Lower lobe of right lung (tissue), 2 donors: Measurements from ENCODE around the gene KCNQ4. TPM values are rescaled to one million over a fixed set of nuclear protein-coding genes. Genes with fewer than 3 reads are reported as not detected.

ENCODE experiments used
- ATAC-seq, 2 donors: fragments of 200-7000 bp; cut with Tn5 transposase; one replicate each; pipeline ENCODE4 v1.9.1; 2020 to 2022; ENCODE audit warnings: mild to moderate bottlenecking in 2 of 2, moderate library complexity in 2 of 2
- DNase-seq: peaks from one replicate; pipeline ENCODE4 v3.0.0-alpha.2; 2020
- H3K27ac ChIP-seq: fragments of 200-600 bp; one replicate; pipeline ENCODE4 v1.8.0; 2022
- H3K27me3 ChIP-seq: fragments of 200-600 bp; one replicate; pipeline ENCODE4 v1.8.0; 2022; ENCODE audit warnings: low read depth
- H3K36me3 ChIP-seq: fragments of 200-600 bp; one replicate; pipeline ENCODE4 v1.8.0; 2022; ENCODE audit warnings: mild to moderate bottlenecking
- H3K4me1 ChIP-seq: fragments of 200-600 bp; one replicate; pipeline ENCODE4 v1.8.0; 2022
- H3K4me3 ChIP-seq: fragments of 200-600 bp; one replicate; pipeline ENCODE4 v1.8.0; 2022; ENCODE audit warnings: mild to moderate bottlenecking
- H3K9me3 ChIP-seq: fragments of 200-600 bp; one replicate; pipeline ENCODE4 v1.8.0; 2022
- intact Hi-C: fragments of 100-400 bp; cut with DNase I; formaldehyde crosslinking; loops from one replicate; pipeline ENCODE4 v1.11.0; 2022
- total RNA-seq: library from RNA; stranded (reverse); fragmentation: NEBNext Ultra II Directional; extraction: Animal tissue kit (Norgen Biotek cat#: 25700); gene quantifications from one replicate; pipeline ENCODE4 v1.2.1, GENCODE V29; 2021
- TF ChIP-seq, protein P1 (sequence below): fragments of 200-600 bp; IDR thresholded peaks from one replicate; pipeline ENCODE4 v1.8.0; 2022; ENCODE audit warnings: antibody characterized with exemption, mild to moderate bottlenecking
- donor health status: DM: no; HTN: yes; CAD: no; lungs with severe emphysema.

KCNQ4 gene
- total RNA-seq, 1 donor from 2014 or later: 0.89 TPM

DNA sequence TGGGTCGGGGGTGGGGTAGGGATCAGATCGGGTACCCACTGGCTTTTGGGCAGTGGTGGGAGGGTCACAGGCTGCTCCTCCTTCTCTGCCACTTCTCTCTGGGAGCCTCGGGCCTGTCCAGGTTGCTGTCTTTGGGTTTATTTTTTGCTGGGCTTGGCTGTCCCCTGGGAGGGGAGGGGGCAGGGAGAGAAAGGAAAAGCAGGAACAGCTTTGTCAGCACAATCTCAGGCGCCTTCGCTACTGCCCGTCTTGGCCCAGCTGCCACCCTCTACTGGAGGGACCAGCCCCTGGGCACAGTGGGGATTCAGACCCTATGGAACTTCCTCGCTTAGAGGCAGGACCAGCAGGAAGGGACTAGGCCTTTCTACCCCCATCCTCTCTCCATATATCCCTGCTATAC, 8.4 kb downstream of the KCNQ4 start:
- Histone ChIP-seq H3K36me3 (no peaks in the 10 kb centered on the region), H3K4me1 (no peaks in the 10 kb centered on the region), H3K4me3 (no peak overlapping the region), H3K27me3 (no peaks in the 10 kb centered on the region), H3K27ac (no peak overlapping the region), H3K9me3 (no peaks in the 10 kb centered on the region)
- ATAC-seq (no peak), DNase-seq (no peak)
- intact Hi-C loops: no loop called here
- TF ChIP-seq, protein P1, sequence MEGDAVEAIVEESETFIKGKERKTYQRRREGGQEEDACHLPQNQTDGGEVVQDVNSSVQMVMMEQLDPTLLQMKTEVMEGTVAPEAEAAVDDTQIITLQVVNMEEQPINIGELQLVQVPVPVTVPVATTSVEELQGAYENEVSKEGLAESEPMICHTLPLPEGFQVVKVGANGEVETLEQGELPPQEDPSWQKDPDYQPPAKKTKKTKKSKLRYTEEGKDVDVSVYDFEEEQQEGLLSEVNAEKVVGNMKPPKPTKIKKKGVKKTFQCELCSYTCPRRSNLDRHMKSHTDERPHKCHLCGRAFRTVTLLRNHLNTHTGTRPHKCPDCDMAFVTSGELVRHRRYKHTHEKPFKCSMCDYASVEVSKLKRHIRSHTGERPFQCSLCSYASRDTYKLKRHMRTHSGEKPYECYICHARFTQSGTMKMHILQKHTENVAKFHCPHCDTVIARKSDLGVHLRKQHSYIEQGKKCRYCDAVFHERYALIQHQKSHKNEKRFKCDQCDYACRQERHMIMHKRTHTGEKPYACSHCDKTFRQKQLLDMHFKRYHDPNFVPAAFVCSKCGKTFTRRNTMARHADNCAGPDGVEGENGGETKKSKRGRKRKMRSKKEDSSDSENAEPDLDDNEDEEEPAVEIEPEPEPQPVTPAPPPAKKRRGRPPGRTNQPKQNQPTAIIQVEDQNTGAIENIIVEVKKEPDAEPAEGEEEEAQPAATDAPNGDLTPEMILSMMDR: no peak

GRCh38 chr1:40793617-40794016, 10.0 kb downstream of the KCNQ4 start:
- H3K4me3 ChIP-seq: no peak overlapping the region
- no peak overlapping the region for H3K27ac ChIP-seq
- ATAC-seq (no peak), DNase-seq (no peak)
- TF ChIP-seq, protein P1: no peak
- no peaks in the 10 kb centered on the region for H3K4me1 ChIP-seq
- no peaks in the 10 kb centered on the region for H3K27me3 ChIP-seq
- no peaks in the 10 kb centered on the region for H3K9me3 ChIP-seq
- no peaks in the 10 kb centered on the region for H3K36me3 ChIP-seq
- intact Hi-C loops: no loop called here

DNA sequence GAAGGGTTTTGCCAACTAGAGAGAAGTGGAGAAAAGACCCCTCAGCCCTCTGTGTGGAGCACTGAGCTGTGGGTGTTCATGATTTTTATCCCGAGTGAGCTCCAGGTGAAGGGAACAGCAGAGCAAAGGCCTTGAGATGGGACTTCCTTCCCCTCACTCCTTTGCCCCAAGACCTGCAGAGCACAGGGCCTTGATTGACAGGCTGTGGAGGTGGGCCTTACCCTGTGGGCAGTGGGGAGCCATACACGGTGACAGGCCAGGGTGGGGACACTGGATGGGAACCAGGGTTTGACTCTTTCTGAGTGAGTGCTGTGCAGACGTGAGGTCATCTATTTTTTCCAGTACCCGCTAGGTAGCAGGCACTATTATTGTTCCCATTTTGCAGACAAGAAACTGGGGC, 10.5 kb downstream of the KCNQ4 start:
- no peak overlapping the region for H3K27ac ChIP-seq
- no peaks in the 10 kb centered on the region for H3K27me3 ChIP-seq
- intact Hi-C loops: no loop called here
- TF ChIP-seq, protein P1: no peak
- H3K9me3 ChIP-seq: no peaks in the 10 kb centered on the region
- peaks cover 4% of the 10 kb centered on the region for H3K4me1 ChIP-seq
- H3K4me3 ChIP-seq: no peak overlapping the region
- no peaks in the 10 kb centered on the region for H3K36me3 ChIP-seq
- ATAC-seq: no peak
- no peak for DNase-seq

DNA sequence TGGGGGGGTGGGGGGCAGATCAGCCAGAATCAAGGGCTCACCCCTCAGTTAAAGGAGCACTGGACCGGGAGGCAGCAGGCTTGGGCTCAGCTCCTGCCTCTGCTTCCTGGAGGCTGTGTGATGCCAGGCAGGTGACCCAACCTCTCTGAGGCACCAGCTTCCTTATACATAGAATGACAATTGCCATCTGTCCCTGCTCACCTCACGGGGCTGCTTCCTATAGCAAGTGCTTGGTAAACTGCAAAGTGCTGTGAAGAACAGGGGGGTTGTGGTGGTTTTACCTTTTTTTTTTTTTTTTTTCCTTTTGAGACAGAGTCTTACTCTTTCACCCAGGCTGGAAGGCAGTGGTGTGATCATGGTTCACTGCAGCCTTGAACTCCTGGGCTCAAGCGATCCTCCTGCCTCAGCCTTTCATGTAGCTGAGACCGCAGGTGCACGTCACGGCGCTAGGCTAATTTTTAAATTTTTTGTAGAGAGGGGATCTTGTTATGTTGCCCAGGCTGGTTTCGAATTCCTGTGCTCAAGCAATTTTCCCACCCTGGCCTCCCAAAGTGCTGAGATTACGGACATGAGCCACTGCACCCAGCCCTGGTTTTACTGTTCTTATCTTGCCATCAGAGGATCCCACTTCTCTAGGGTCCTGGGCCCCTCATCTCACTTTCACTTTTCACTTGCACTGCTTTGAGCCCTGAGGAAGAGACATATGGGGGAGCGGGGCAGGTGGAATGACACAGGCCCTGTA, 11.6 kb downstream of the KCNQ4 start:
- peaks cover 15% of the 10 kb centered on the region for H3K4me1 ChIP-seq
- ATAC-seq (no peak), DNase-seq (no peak)
- intact Hi-C loops: no loop called here
- H3K4me3 ChIP-seq: no peak overlapping the region
- H3K36me3 ChIP-seq: no peaks in the 10 kb centered on the region
- no peaks in the 10 kb centered on the region for H3K9me3 ChIP-seq
- TF ChIP-seq, protein P1: no peak
- no peak overlapping the region for H3K27ac ChIP-seq
- H3K27me3 ChIP-seq: no peaks in the 10 kb centered on the region

DNA sequence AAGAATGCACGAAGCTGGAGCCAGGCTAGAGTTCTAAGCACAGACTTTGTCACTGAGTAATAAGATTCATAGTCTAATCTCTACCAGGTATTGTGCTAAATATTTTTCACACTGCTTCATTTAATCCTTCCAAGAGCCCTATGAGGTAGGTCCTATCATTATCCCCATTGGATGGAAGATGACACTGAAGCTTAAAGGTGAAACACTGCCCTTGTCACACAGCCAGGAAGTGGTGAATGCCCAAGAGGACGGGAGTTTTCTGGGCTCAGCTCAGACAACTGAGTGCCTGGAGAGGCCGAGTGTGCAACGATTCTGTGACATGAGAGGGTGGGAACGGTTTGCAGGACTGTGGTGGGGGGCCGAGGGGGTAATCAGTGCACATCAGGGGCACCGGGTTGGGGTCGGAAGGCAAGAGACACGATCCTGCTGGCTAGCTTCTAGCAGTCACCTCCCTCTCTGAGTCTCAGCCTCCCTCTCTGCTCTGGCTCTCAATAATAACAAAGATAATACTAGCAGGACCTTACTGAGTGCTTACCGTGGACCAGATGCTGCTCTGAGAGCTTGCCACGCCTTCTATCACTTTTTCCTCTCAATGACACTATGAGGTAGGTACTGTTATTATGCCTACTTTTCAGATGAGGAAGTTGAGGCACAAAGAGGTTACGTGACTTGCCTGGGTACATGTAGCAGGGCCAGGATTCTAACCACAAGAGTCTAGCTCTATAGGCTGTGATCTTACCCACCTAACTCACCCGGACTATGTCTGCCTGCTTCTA, 12.4 kb downstream of the KCNQ4 start:
- H3K27ac ChIP-seq: no peak overlapping the region
- H3K9me3 ChIP-seq: no peaks in the 10 kb centered on the region
- peaks cover 15% of the 10 kb centered on the region for H3K4me1 ChIP-seq
- H3K36me3 ChIP-seq: no peaks in the 10 kb centered on the region
- intact Hi-C loops: no loop called here
- ATAC-seq: no peak
- H3K27me3 ChIP-seq: no peaks in the 10 kb centered on the region
- TF ChIP-seq, protein P1: no peak
- no peak overlapping the region for H3K4me3 ChIP-seq
- DNase-seq: no peak
